ENCODE measurements around the gene SLC38A10.

DNA sequence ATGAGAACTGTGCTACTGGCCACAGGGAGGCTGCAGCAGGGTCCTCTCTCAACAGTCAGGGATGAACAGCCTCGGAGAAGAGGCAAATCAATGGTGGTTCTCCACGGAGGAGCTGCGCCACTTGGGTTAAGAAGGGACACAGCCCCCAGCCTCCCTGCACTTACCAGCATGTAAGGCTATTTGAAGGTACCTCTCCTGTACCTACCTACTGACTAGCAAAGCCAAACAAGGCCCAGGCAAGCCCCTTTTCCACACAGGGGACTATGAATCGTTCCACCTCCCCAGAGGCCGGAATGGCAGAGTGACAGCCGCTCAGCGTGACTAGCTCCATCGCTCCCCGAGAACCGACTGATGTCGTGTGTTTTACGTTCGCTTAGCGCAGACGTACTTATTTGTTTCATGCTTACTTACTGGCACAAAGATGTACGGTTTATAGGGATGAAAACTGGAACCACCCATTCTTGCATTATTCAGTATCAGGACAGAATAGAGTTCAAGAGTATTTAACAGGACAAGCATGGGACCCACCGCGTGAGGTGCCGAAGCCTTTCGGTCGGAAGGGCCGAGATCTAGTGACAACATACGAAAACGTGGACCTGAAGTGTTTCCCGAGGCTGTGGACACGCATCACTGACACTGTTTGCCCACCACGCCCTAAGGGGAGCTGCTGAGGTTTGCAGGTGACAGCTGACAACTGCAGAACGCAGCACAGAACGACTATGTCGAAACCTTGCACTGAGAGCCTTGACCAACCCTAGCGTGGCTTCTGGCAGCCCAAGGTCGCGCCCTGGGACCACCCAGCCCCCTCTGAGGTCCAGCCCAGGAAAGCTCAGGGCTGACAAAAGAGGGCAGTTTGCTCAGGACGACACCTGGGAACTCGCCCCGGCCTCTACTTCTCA is 57.3 kb downstream of the SLC38A10 start:
- TF ChIP-seq POLR2A (IDR thresholded peaks at IDR 0.05; ENCODE audit: low read length): no peak
- no peak for TF ChIP-seq GATA1 (IDR thresholded peaks at IDR 0.05; ENCODE audit: low read depth, low read length)
